HG02981 (cell line): ENCODE measurements around the gene CDHR5.

ENCODE experiments used
- ATAC-seq: cut with Tn5 transposase; IDR thresholded peaks from one replicate; pipeline ENCODE4 v1.9.1; 2021; ENCODE audit warnings: mild to moderate bottlenecking, moderate library complexity; ENCODE audit not compliant: unreplicated experiment

CDHR5 gene

DNA sequence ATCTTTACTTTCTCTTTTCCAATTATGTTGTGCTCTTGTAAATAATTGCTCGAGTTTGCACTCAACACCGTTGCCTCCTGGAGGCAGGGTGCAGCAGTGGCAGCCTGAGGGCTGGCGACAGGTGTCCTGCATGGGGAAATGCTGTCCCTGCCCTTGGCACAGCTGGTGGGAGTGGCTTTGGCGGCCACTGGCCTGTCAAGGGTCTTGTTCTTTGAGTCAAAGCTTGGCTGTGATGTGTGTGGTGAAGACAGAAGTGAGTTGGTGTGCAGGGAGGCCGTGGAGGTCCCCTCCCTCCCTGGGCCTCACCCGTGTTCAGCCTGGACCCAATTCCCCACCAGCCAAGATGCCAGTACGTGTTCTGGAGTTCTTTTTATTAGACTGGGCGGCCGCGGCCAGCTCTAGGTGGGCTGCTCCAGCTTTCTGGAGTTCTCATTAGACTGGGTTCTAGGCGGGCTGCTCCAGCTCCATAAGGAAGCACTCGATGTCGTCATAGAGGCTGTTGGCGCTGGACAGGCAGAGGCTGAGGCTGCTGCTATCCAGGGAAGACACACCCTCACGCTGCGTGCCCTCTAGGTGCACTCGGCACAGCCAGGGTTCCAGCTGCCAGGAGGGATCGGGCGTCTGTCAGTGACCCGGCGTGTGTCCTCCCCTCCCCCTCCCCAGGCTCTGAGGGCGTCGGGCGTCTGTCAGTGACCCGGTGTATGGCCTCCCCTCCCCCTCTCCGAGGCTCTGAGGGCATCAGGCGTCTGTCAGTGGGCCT lies 12.4 kb downstream of the CDHR5 start:
- ATAC-seq: no peak

GRCh38 chr11:611001-611996 lies 13.5 kb downstream of the CDHR5 start:
- ATAC-seq: no peak

DNA sequence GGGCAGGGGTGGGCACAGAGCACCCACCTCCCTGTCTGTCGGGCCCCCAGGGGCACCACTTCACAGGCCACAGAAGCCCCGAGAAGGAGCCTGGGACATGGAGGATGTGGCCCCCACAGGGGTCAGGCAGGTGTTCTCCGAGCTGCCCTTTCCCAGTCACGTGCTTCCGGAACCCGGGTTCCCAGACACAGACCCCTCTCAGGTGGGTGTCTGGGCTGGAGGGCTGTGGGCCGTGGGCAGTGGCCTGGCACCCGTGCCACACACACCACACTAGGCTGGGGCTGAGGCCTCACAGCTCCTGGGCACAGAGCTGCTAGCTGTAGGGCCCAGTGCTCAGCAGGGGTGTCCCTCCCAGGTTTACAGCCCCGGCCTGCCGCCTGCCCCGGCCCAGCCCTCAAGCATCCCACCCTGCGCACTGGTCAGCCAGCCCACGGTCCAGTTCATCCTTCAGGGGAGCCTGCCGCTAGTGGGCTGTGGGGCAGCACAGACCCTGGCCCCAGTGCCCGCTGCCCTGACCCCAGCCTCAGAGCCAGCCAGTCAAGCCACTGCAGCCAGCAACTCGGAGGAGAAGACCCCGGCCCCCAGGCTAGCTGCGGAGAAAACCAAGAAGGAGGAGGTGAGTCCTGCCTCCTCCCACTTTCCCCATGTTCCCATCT lies 14.5 kb downstream of the CDHR5 start:
- ATAC-seq: no peak

GRCh38 chr11:609341-609811 lies 15.4 kb downstream of the CDHR5 start:
- no peak for ATAC-seq

DNA sequence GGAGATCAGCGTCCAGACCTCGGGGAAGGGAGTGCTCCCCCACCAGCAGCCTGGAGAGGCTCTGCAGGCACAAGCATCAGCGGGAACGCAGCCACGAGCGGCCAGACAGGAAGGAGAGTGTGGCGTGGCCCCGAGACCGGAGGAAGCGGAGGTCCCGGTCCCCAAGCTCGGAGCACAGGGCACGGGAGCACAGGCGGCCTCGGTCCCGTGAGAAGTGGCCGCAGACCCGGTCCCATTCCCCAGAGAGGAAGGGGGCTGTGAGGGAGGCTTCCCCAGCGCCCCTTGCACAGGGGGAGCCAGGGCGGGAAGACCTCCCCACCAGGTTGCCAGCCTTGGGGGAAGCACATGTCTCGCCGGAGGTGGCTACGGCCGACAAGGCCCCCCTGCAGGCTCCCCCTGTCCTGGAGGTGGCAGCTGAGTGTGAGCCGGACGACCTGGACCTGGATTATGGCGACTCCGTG lies 15.9 kb downstream of the CDHR5 start:
- no peak for ATAC-seq

GRCh38 chr11:607971-608659 lies 16.6 kb downstream of the CDHR5 start:
- ATAC-seq: no peak

GRCh38 chr11:607020-607780 lies 17.6 kb downstream of the CDHR5 start:
- ATAC-seq: no peak

- ATAC-seq: no peak
Observed at GRCh38 chr11:606245-606644, 18.5 kb downstream of the CDHR5 start.

- no peak for ATAC-seq
Observed at GRCh38 chr11:605286-606129, 19.2 kb downstream of the CDHR5 start.

- no peak for ATAC-seq
Observed at GRCh38 chr11:603154-603553, 21.6 kb downstream of the CDHR5 start.

GRCh38 chr11:601573-602245 lies 23.0 kb downstream of the CDHR5 start:
- no peak for ATAC-seq

- ATAC-seq: no peak
Observed at GRCh38 chr11:598005-598680, 26.6 kb downstream of the CDHR5 start.

- ATAC-seq: no peak
Observed at GRCh38 chr11:597166-597725, 27.5 kb downstream of the CDHR5 start.

GRCh38 chr11:596374-596773 lies 28.4 kb downstream of the CDHR5 start:
- ATAC-seq: no peak

DNA sequence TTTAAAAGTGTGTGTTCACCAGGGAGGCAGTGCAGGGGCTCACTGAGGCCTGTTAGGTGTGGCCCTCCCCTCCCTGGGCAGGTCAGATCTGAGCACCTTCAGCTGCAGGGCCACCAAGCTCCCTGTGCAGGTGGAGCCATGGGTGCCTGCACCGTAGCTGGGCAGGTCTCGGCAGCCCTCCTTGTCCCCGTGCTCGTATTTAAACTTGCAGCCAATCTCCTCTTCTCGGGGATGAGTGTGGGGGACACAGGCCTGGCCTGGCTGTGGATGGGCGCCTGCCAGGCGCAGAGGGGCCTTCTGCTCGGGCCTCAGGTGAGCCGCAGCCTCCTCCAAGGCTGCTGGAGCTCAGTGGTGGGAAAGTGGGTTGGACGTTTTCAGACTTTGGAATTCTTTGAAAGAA lies 29.4 kb downstream of the CDHR5 start:
- no peak for ATAC-seq

GRCh38 chr11:593347-593746 lies 31.4 kb downstream of the CDHR5 start:
- no peak for ATAC-seq

DNA sequence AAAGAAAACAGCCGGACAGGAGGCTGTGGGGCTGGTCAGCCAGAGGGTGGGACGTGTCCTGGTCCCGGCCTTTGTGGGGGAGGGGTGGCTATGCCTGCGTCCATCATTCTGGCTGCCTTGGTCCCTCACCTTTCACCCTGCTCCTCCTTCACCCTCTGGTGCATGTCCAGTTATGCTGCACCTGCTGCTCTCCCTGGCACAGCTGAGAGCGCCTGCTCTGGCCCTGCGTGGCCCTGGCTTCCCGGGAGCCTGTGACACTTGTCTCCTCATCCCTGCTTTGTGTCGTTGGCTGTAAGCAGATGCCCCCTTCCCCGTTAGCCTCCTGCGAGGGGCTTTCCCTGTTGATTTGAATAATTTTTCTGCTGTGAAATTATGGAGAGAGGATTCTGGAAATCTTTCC lies 31.8 kb downstream of the CDHR5 start:
- no peak for ATAC-seq

- no peak for ATAC-seq
Observed at GRCh38 chr11:592501-592900, 32.3 kb downstream of the CDHR5 start.
